Tibial nerve (tissue), 4 donors: ENCODE data around the gene TMED10. TPM values are rescaled to one million over a fixed set of nuclear protein-coding genes. Genes with fewer than 3 reads are reported as not detected.

Experiments used
- DNase-seq, 2 donors: peaks; one replicate each; pipeline ENCODE4 v3.0.0-alpha.2; 2019; ENCODE audit warnings: low spot score in 2 of 2
- H3K27ac ChIP-seq, 4 donors: fragments of 200-600 bp; sonication (generic) in 3 of 4; one replicate each; pipeline ENCODE4 v1.5.1; 2017 to 2019; ENCODE audit warnings: mild to moderate bottlenecking in 1 of 4
- H3K27me3 ChIP-seq, 2 donors: fragments of 200-600 bp; sonication (generic) in 1 of 2; one replicate each; pipeline versions ENCODE4 v1.5.1 to v1.6.0; 2017 to 2019
- H3K36me3 ChIP-seq, 3 donors: fragments of 200-600 bp; sonication (generic); one replicate each; pipeline ENCODE4 v1.5.1; 2018 to 2019
- H3K4me1 ChIP-seq, 4 donors: fragments of 200-600 bp; sonication (generic) in 3 of 4; one replicate each; pipeline ENCODE4 v1.5.1; 2017 to 2019
- H3K4me3 ChIP-seq, 4 donors: fragments of 200-600 bp; sonication (generic) in 3 of 4; one replicate each; pipeline ENCODE4 v1.5.1; 2017 to 2019; ENCODE audit warnings: mild to moderate bottlenecking in 1 of 4, moderate library complexity in 1 of 4
- H3K9me3 ChIP-seq, 4 donors: fragments of 200-600 bp; sonication (generic) in 3 of 4; one replicate each; pipeline ENCODE4 v1.5.1; 2017 to 2019
- EP300 ChIP-seq, 2 donors: sonication (generic); formaldehyde crosslinking; IDR thresholded peaks; one replicate each; pipeline ENCODE4 v1.6.1; 2017; ENCODE audit warnings: antibody characterized with exemption in 2 of 2, mild to moderate bottlenecking in 1 of 2
- POLR2A ChIP-seq, 2 donors: fragments of 450-650 bp; IDR thresholded peaks; one replicate each; pipeline ENCODE4 v1.6.1; 2017; ENCODE audit warnings: antibody characterized with exemption in 2 of 2, mild to moderate bottlenecking in 2 of 2, moderate library complexity in 2 of 2
- WGBS, 2 donors: methylation state at CpG; one replicate each; pipeline ENCODE4 v1.1.5; 2018; 5-methylcytosine and 5-hydroxymethylcytosine counted together
- total RNA-seq, 4 donors: library from RNA; depleted of rRNA; stranded (reverse); fragments of >200 nt; gene quantifications; one replicate each; pipeline ENCODE4 v1.1.0, GENCODE V29; 2016
- TF ChIP-seq, protein P1 (sequence below), 5 experiments: fragments of 200-600 bp in 3 of 5; fragments of 450-650 bp in 2 of 5; sonication (generic) in 3 of 5; IDR thresholded peaks; one replicate each; pipeline ENCODE4 v1.5.1; 2016 to 2019; ENCODE audit warnings: antibody characterized with exemption in 5 of 5, mild to moderate bottlenecking in 3 of 5, moderate library complexity in 2 of 5

TMED10 gene
- total RNA-seq, 4 donors from 2014 or later: 262 to 296 (median 280) TPM

DNA sequence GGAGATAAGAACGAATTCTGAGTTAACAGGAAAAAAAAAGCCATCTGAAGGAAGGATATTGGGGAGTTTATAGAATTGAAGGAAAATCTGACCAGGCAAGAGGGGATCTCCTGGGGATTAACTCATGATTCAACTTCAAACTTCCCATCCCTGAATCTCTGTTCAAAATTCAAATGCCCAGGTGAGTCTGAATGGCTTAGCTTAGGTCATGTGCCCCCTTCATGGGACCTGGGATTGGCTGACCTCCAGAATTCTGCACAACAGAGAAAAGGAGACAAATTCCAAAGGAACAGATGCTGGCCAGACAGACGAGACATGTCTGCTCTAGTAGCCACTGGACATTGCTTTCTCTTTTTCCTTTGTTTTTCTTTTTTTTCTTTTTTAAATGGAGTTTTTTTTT, 26.2 kb upstream of the TMED10 start:
- Histone ChIP-seq H3K36me3 (no peaks in the 10 kb centered on the region), H3K9me3 (no peaks in the 10 kb centered on the region), H3K27me3 (no peaks in the 10 kb centered on the region), H3K27ac (peak overlapping the region in 1 of 4 donors; percentile 65), H3K4me1 (peaks cover 0 to 17% (median 11%) of the 10 kb centered on the region in 4 donors), H3K4me3 (no peak overlapping the region)
- DNase-seq: no peak
- WGBS, 2 donors: 74 to 77% methylated on average over 2 of the region's 2 CpGs
- no peak for TF ChIP-seq POLR2A (IDR thresholded peaks at IDR 0.05)
- TF ChIP-seq, protein P1, sequence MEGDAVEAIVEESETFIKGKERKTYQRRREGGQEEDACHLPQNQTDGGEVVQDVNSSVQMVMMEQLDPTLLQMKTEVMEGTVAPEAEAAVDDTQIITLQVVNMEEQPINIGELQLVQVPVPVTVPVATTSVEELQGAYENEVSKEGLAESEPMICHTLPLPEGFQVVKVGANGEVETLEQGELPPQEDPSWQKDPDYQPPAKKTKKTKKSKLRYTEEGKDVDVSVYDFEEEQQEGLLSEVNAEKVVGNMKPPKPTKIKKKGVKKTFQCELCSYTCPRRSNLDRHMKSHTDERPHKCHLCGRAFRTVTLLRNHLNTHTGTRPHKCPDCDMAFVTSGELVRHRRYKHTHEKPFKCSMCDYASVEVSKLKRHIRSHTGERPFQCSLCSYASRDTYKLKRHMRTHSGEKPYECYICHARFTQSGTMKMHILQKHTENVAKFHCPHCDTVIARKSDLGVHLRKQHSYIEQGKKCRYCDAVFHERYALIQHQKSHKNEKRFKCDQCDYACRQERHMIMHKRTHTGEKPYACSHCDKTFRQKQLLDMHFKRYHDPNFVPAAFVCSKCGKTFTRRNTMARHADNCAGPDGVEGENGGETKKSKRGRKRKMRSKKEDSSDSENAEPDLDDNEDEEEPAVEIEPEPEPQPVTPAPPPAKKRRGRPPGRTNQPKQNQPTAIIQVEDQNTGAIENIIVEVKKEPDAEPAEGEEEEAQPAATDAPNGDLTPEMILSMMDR (IDR thresholded peaks at IDR 0.05): no peak
- no peak for TF ChIP-seq EP300 (IDR thresholded peaks at IDR 0.05)

- DNase-seq: no peak
- WGBS, 2 donors: 83 to 89% methylated on average over 6 of the region's 6 CpGs
Observed at GRCh38 chr14:75201087-75201486, 24.7 kb upstream of the TMED10 start.

GRCh38 chr14:75200451-75200850, 24.0 kb upstream of the TMED10 start:
- peak overlapping the region in 2 of 4 donors; percentile 24 to 44 for H3K27ac ChIP-seq
- TF ChIP-seq, protein P1 (IDR thresholded peaks at IDR 0.05): no peak
- TF ChIP-seq EP300 (IDR thresholded peaks at IDR 0.05) (no peak), POLR2A (IDR thresholded peaks at IDR 0.05) (no peak)
- WGBS, 2 donors: 64 to 72% methylated on average over 4 of the region's 4 CpGs

More at GRCh38 chr14:75201087-75201486, 24.7 kb upstream of the TMED10 start:
- H3K36me3 ChIP-seq: no peaks in the 10 kb centered on the region
- H3K9me3 ChIP-seq: no peaks in the 10 kb centered on the region
- peaks cover 0 to 17% (median 11%) of the 10 kb centered on the region in 4 donors for H3K4me1 ChIP-seq
- no peak overlapping the region for H3K4me3 ChIP-seq
- no peaks in the 10 kb centered on the region for H3K27me3 ChIP-seq
- peak overlapping the region in 1 of 4 donors; percentile 44 for H3K27ac ChIP-seq
- TF ChIP-seq, protein P1 (IDR thresholded peaks at IDR 0.05): no peak
- no peak for TF ChIP-seq POLR2A (IDR thresholded peaks at IDR 0.05)
- TF ChIP-seq EP300 (IDR thresholded peaks at IDR 0.05): no peak

DNA sequence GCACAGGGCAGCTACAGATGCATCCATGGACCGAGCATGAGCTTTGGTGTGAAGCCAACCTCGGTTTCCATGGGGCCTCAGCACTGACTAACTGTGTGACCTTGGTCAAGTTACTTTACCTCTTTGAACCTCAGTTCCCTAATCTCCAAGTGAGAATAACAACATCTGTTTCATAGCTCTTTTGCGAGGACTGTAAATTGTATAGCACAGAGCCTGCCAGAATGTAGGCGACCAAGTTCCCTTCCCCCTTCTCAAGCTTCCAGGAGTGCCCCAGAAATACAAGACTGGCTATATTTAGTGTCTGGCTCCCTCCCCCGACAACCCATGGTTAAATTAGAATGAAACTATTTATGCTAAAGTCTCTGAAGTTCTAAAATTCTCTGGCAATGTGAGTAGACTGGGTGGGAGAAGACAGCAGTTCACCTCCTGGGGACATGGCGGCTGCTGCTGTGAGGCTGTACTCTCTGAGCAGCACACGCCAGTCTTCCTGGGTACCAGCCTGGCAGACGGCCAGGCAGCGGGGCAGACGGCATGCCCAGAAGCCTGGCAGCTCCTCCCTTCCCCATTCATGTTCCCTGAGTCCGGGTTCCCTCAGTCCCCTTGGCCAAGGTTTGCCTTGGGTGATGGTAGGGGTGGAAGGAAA, 22.0 kb upstream of the TMED10 start:
- WGBS, 2 donors: 18 to 23% methylated on average over 11 of the region's 11 CpGs
- H3K4me1 ChIP-seq: peaks cover 0 to 13% (median 11%) of the 10 kb centered on the region in 4 donors
- H3K36me3 ChIP-seq: no peaks in the 10 kb centered on the region
- H3K27ac ChIP-seq: peak overlapping the region in 3 of 4 donors; percentile 26 to 72 (median 59)
- H3K27me3 ChIP-seq: no peaks in the 10 kb centered on the region
- H3K4me3 ChIP-seq: no peak overlapping the region
- no peaks in the 10 kb centered on the region for H3K9me3 ChIP-seq
- no peak for DNase-seq
- peak in 1 of 2 donors; percentile 25 for TF ChIP-seq EP300 (IDR thresholded peaks at IDR 0.05)
- TF ChIP-seq, protein P1 (IDR thresholded peaks at IDR 0.05): no peak

More at GRCh38 chr14:75200451-75200850, 24.0 kb upstream of the TMED10 start:
- Histone ChIP-seq H3K27me3 (no peaks in the 10 kb centered on the region), H3K4me1 (peaks cover 0 to 17% (median 11%) of the 10 kb centered on the region in 4 donors), H3K36me3 (no peaks in the 10 kb centered on the region), H3K9me3 (no peaks in the 10 kb centered on the region), H3K4me3 (no peak overlapping the region)
- no peak for DNase-seq

DNA sequence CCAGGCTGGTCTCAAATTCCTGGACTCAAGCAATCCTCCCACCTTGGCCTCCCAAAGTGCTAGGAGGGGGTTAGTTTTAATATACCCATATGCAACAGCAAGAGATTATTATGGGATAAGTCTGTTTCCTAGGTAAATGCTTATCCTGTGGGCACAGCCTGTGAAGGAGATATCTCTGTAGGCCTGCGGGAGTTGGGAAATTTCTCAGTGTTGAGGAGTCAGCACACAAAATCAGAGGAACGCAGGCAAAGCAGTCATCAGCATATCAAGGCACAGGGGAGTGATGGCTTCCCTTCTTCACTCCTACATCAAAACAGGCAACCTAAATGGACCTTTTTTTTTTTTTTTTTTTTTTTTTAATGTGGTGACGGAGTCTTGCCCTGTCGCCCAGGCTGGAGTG, 20.9 kb upstream of the TMED10 start:
- Histone ChIP-seq H3K27me3 (no peaks in the 10 kb centered on the region), H3K4me3 (no peak overlapping the region), H3K9me3 (no peaks in the 10 kb centered on the region), H3K4me1 (peaks cover 0 to 13% (median 11%) of the 10 kb centered on the region in 4 donors), H3K36me3 (no peaks in the 10 kb centered on the region), H3K27ac (no peak overlapping the region)
- 92 to 94% methylated on average over 4 of the region's 4 CpGs for WGBS, 2 donors
- DNase-seq: no peak
- TF ChIP-seq, protein P1 (IDR thresholded peaks at IDR 0.05): no peak
- TF ChIP-seq EP300 (IDR thresholded peaks at IDR 0.05): no peak
- TF ChIP-seq POLR2A (IDR thresholded peaks at IDR 0.05): no peak
